SK-N-MC (cell line): ENCODE data around the gene EVC2.

Experiments
- EZH2 ChIP-seq: fragments of 200-600 bp; sonication (generic); IDR thresholded peaks from one replicate; pipeline ENCODE4 v1.6.1; 2017; ENCODE audit warnings: antibody characterized with exemption
- FOXP2 ChIP-seq: optimal IDR thresholded peaks from 2 replicates; pipeline ENCODE3; 2011; ENCODE audit warnings: mild to moderate bottlenecking, moderate library complexity; ENCODE audit not compliant: insufficient read depth; ENCODE audit errors: extremely low read length, control extremely low read depth
- POLR2AphosphoS5 ChIP-seq: IDR thresholded peaks from 2 replicates; pipeline ENCODE4 v1.6.1; 2012; ENCODE audit warnings: mild to moderate bottlenecking, low read depth, low read length, borderline replicate concordance

GRCh38 chr4:5574386-5574785 is 134.0 kb downstream of the EVC2 start:
- no peak for TF ChIP-seq EZH2
- TF ChIP-seq POLR2AphosphoS5: no peak
- no peak for TF ChIP-seq FOXP2
